Calu3 (cell line): ENCODE data around the gene SLC4A9. TPM values are rescaled to one million over a fixed set of nuclear protein-coding genes. Genes with fewer than 3 reads are reported as not detected.
"Not testable (repeated sequence)": the region's sequence is repeated elsewhere in the genome, so short reads cannot be mapped to it uniquely, and the experiment has no call there.

ENCODE experiments used
- BruUV-seq: library from RNA; stranded (reverse); fragments of 400-500 nt; replicated peaks from 2 replicates; lab custom pipeline; 2021; lab: Mats Ljungman, UMichigan
- CTCF ChIA-PET: fragments of 300-600 bp; sonication (Branson Sonifier 250); formaldehyde crosslinking; loops from one replicate; lab custom pipeline; 2022; ENCODE audit warnings: antibody characterized with exemption; lab: Charles Lee
- DNase-seq: peaks from one replicate; pipeline ENCODE4 v3.0.0; 2022
- H3K27ac Mint-ChIP-seq: one replicate; pipeline ENCODE4 v1.8.0; 2022; ENCODE audit warnings: mixed read lengths; ENCODE audit not compliant: unreplicated experiment
- H3K27me3 Mint-ChIP-seq: one replicate; pipeline ENCODE4 v1.8.0; 2022; ENCODE audit warnings: mixed read lengths; ENCODE audit not compliant: unreplicated experiment
- H3K36me3 Mint-ChIP-seq: one replicate; pipeline ENCODE4 v1.8.0; 2022; ENCODE audit warnings: mild to moderate bottlenecking, moderate library complexity, mixed read lengths; ENCODE audit not compliant: insufficient read depth, unreplicated experiment
- H3K4me1 Mint-ChIP-seq: one replicate; pipeline ENCODE4 v1.8.0; 2022; ENCODE audit warnings: mild to moderate bottlenecking, low read depth, mixed read lengths; ENCODE audit not compliant: unreplicated experiment
- H3K4me3 Mint-ChIP-seq: one replicate; pipeline ENCODE4 v1.8.0; 2022; ENCODE audit warnings: mild to moderate bottlenecking, low read depth, moderate library complexity, mixed read lengths; ENCODE audit not compliant: unreplicated experiment
- H3K9me3 Mint-ChIP-seq: one replicate; pipeline ENCODE4 v1.8.0; 2022; ENCODE audit warnings: low read depth, mixed read lengths; ENCODE audit not compliant: unreplicated experiment
- intact Hi-C: fragments of 100-400 bp; cut with micrococcal nuclease; formaldehyde crosslinking; loops from one replicate; pipeline ENCODE4 v1.10.0; 2022; ENCODE audit not compliant: unreplicated experiment
- total RNA-seq: library from RNA; stranded (reverse); gene quantifications from 2 replicates; pipeline ENCODE4 v1.2.3, GENCODE V29; 2022
- TF ChIP-seq, protein P1 (sequence below): fragments of 200-600 bp; IDR thresholded peaks from one replicate; pipeline ENCODE4 v1.8.0; 2022; ENCODE audit warnings: antibody characterized with exemption; ENCODE audit not compliant: unreplicated experiment

Gene SLC4A9
- total RNA-seq, 1 experiment from 2014 or later = not detected

DNA sequence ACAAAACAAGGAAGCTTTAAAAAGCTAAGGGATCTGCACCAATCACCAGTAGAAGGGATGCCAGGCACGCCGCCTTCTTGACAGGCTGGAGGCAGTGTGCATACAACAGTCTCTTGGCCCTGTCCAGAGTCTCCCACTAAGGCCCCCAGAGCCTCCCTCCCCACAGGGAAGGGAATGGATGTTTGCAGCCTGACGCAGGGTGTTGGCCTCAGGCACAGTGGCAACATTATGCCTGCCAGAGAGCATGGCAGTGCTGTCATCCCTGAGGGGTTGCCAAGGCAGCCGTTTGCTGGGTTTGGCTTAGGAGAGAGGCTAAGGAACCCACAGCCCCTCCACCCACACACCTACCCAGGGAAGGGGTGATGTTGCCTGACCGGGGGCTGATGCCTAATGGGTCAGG is 18.4 kb upstream of the SLC4A9 start:
- H3K4me1 Mint-ChIP-seq = peaks cover 21% of the 10 kb centered on the region
- H3K9me3 Mint-ChIP-seq = no peaks in the 10 kb centered on the region
- intact Hi-C loops = no loop called here
- peaks cover 58% of the 10 kb centered on the region for H3K36me3 Mint-ChIP-seq
- CTCF ChIA-PET = no interaction called here
- BruUV-seq = no TSS peak
- no peak for DNase-seq
- no peak overlapping the region for H3K4me3 Mint-ChIP-seq
- no peaks in the 10 kb centered on the region for H3K27me3 Mint-ChIP-seq
- no peak overlapping the region for H3K27ac Mint-ChIP-seq
- TF ChIP-seq, protein P1, sequence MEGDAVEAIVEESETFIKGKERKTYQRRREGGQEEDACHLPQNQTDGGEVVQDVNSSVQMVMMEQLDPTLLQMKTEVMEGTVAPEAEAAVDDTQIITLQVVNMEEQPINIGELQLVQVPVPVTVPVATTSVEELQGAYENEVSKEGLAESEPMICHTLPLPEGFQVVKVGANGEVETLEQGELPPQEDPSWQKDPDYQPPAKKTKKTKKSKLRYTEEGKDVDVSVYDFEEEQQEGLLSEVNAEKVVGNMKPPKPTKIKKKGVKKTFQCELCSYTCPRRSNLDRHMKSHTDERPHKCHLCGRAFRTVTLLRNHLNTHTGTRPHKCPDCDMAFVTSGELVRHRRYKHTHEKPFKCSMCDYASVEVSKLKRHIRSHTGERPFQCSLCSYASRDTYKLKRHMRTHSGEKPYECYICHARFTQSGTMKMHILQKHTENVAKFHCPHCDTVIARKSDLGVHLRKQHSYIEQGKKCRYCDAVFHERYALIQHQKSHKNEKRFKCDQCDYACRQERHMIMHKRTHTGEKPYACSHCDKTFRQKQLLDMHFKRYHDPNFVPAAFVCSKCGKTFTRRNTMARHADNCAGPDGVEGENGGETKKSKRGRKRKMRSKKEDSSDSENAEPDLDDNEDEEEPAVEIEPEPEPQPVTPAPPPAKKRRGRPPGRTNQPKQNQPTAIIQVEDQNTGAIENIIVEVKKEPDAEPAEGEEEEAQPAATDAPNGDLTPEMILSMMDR = no peak

- Mint-ChIP-seq H3K27ac (no peak overlapping the region), H3K36me3 (peaks cover 61% of the 10 kb centered on the region), H3K4me1 (peaks cover 26% of the 10 kb centered on the region), H3K9me3 (no peaks in the 10 kb centered on the region), H3K27me3 (no peaks in the 10 kb centered on the region), H3K4me3 (no peak overlapping the region)
- CTCF ChIA-PET = no interaction called here
- TF ChIP-seq, protein P1 = no peak
- BruUV-seq = no TSS peak
- DNase-seq = no peak
- intact Hi-C loops = no loop called here
Observed at GRCh38 chr5:140342287-140342686, 17.7 kb upstream of the SLC4A9 start.

DNA sequence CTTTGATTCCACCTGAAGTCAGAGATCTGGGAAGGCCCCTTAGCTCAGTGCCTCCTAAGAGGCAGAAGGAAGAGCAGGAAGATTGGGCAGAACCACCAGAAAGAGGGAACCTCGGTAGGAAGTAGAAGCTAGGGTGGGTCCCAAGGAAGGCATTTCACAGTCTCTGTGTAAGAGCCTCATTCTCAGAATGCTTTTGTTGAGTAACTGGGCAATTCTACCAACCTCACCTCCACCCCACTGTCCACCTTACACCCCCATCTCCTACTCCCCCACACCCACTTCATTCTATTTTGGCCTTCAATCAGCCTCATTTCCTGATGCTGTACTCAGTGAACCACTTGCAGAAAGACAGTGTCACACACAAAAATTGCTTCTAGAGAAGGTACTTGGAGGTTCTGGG is 17.1 kb upstream of the SLC4A9 start:
- CTCF ChIA-PET = interaction anchor here (0.7 kb wide), 1 partner anchor 100 kb away, joined by 3 read pairs; no protein-coding TSS in a partner anchor
- Mint-ChIP-seq H3K4me3 (no peak overlapping the region), H3K27ac (no peak overlapping the region), H3K36me3 (peaks cover 61% of the 10 kb centered on the region), H3K9me3 (no peaks in the 10 kb centered on the region), H3K4me1 (peaks cover 32% of the 10 kb centered on the region), H3K27me3 (no peaks in the 10 kb centered on the region)
- no TSS peak for BruUV-seq
- TF ChIP-seq, protein P1 = no peak
- DNase-seq = no peak
- intact Hi-C loops = no loop called here

GRCh38 chr5:140343849-140344248 is 16.1 kb upstream of the SLC4A9 start:
- H3K27me3 Mint-ChIP-seq, H3K9me3 Mint-ChIP-seq, BruUV-seq, DNase-seq, intact Hi-C loops, H3K27ac Mint-ChIP-seq: not testable (repeated sequence)
- CTCF ChIA-PET = interaction anchor here (0.7 to 5.4 kb wide), 2 partner anchors 102 to 245 kb away, joined by 5 to 169 read pairs; no protein-coding TSS in a partner anchor
- peak overlapping the region; percentile 95 for H3K4me3 Mint-ChIP-seq
- H3K4me1 Mint-ChIP-seq = peaks cover 42% of the 10 kb centered on the region
- peaks cover 53% of the 10 kb centered on the region for H3K36me3 Mint-ChIP-seq
